Chondrocyte (in vitro differentiated cells): ENCODE measurements around the gene TBC1D23. TPM values are rescaled to one million over a fixed set of nuclear protein-coding genes. Genes with fewer than 3 reads are reported as not detected.
"Not testable (repeated sequence)": the region's sequence is repeated elsewhere in the genome, so short reads cannot be mapped to it uniquely, and the experiment has no call there.

Source experiments
- DNase-seq: peaks from one replicate; pipeline ENCODE4 v3.0.0; 2021; ENCODE audit warnings: mixed read lengths, low spot score
- H3K27ac Mint-ChIP-seq: one replicate; pipeline ENCODE4 v1.8.0; 2021; ENCODE audit warnings: mild to moderate bottlenecking, moderate library complexity, mixed read lengths; ENCODE audit not compliant: unreplicated experiment
- H3K27me3 Mint-ChIP-seq: 2 replicates; pipeline ENCODE4 v1.8.0; 2021; ENCODE audit warnings: low read depth, mixed read lengths
- H3K36me3 Mint-ChIP-seq: 2 replicates; pipeline ENCODE4 v1.8.0; 2021; ENCODE audit warnings: low read depth, mixed read lengths
- H3K4me1 Mint-ChIP-seq: 2 replicates; pipeline ENCODE4 v1.8.0; 2021; ENCODE audit warnings: low read depth, mild to moderate bottlenecking, mixed read lengths
- H3K4me3 Mint-ChIP-seq: one replicate; pipeline ENCODE4 v1.8.0; 2021; ENCODE audit warnings: mild to moderate bottlenecking, moderate library complexity, mixed read lengths; ENCODE audit not compliant: unreplicated experiment
- H3K9me3 Mint-ChIP-seq: 2 replicates; pipeline ENCODE4 v1.8.0; 2021; ENCODE audit warnings: low read depth, mixed read lengths
- total RNA-seq: library from RNA; stranded (reverse); gene quantifications from 3 replicates; pipeline ENCODE4 v1.2.1, GENCODE V29; 2021
- TF ChIP-seq, protein P1 (sequence below): fragments of 200-600 bp; sonication (generic); IDR thresholded peaks from 2 replicates; pipeline ENCODE4 v1.5.0; 2021; ENCODE audit warnings: antibody characterized with exemption, mild to moderate bottlenecking, moderate library complexity

Gene TBC1D23
- total RNA-seq, 1 donor from 2014 or later, result 43.5 TPM

- TF ChIP-seq, protein P1, sequence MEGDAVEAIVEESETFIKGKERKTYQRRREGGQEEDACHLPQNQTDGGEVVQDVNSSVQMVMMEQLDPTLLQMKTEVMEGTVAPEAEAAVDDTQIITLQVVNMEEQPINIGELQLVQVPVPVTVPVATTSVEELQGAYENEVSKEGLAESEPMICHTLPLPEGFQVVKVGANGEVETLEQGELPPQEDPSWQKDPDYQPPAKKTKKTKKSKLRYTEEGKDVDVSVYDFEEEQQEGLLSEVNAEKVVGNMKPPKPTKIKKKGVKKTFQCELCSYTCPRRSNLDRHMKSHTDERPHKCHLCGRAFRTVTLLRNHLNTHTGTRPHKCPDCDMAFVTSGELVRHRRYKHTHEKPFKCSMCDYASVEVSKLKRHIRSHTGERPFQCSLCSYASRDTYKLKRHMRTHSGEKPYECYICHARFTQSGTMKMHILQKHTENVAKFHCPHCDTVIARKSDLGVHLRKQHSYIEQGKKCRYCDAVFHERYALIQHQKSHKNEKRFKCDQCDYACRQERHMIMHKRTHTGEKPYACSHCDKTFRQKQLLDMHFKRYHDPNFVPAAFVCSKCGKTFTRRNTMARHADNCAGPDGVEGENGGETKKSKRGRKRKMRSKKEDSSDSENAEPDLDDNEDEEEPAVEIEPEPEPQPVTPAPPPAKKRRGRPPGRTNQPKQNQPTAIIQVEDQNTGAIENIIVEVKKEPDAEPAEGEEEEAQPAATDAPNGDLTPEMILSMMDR, result peak; percentile 90
- Mint-ChIP-seq H3K4me1 (peaks cover 11% of the 10 kb centered on the region), H3K9me3 (no peaks in the 10 kb centered on the region), H3K36me3 (peaks cover 9% of the 10 kb centered on the region), H3K27ac (peak overlapping the region; percentile 52), H3K4me3 (no peak overlapping the region), H3K27me3 (no peaks in the 10 kb centered on the region)
- DNase-seq, result no peak
These were observed 55.9 kb downstream of the TBC1D23 start for GRCh38 chr3:100316641-100317069.

DNA sequence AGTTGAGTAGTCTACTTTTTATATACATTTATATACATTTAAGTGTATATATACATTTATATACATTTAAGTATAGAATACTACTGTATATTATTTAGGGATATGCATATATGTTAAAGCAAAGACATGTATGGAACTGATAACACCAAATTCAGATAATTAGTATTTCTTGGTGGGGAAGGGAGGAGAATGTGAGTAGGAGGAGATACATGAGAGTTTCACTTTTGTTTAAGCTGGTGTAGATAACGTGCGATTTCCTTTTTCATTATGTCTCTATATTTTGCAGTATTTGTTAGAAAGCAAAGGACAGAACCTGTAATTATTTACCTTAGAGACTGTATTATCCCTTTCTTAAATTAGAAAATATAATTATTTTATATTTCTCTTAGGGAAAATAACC lies 57.1 kb downstream of the TBC1D23 start:
- no peak for DNase-seq
- TF ChIP-seq, protein P1, result no peak
- Mint-ChIP-seq H3K4me3 (no peak overlapping the region), H3K27me3 (no peaks in the 10 kb centered on the region), H3K4me1 (peaks cover 7% of the 10 kb centered on the region), H3K9me3 (no peaks in the 10 kb centered on the region), H3K36me3 (peaks cover 6% of the 10 kb centered on the region), H3K27ac (no peak overlapping the region)

- H3K4me1 Mint-ChIP-seq, result peaks cover 7% of the 10 kb centered on the region
- H3K4me3 Mint-ChIP-seq, result no peak overlapping the region
- no peaks in the 10 kb centered on the region for H3K9me3 Mint-ChIP-seq
- no peak overlapping the region for H3K27ac Mint-ChIP-seq
- no peak for DNase-seq
- H3K36me3 Mint-ChIP-seq, result peaks cover 7% of the 10 kb centered on the region
- TF ChIP-seq, protein P1, result no peak
- no peaks in the 10 kb centered on the region for H3K27me3 Mint-ChIP-seq
These were observed 59.2 kb downstream of the TBC1D23 start for GRCh38 chr3:100319951-100320350.

GRCh38 chr3:100324044-100324443 lies 63.3 kb downstream of the TBC1D23 start:
- Mint-ChIP-seq H3K27ac (no peak overlapping the region), H3K4me3 (no peak overlapping the region), H3K9me3 (peaks cover 7% of the 10 kb centered on the region), H3K36me3 (peaks cover 23% of the 10 kb centered on the region), H3K4me1 (no peaks in the 10 kb centered on the region), H3K27me3 (no peaks in the 10 kb centered on the region)
- DNase-seq, result no peak
- TF ChIP-seq, protein P1, result no peak

GRCh38 chr3:100325827-100326226 lies 65.0 kb downstream of the TBC1D23 start:
- Mint-ChIP-seq H3K9me3 (peaks cover 7% of the 10 kb centered on the region), H3K4me3 (no peak overlapping the region), H3K27me3 (no peaks in the 10 kb centered on the region), H3K36me3 (peaks cover 18% of the 10 kb centered on the region), H3K27ac (no peak overlapping the region), H3K4me1 (no peaks in the 10 kb centered on the region)
- TF ChIP-seq, protein P1, result no peak
- DNase-seq, result no peak

DNA sequence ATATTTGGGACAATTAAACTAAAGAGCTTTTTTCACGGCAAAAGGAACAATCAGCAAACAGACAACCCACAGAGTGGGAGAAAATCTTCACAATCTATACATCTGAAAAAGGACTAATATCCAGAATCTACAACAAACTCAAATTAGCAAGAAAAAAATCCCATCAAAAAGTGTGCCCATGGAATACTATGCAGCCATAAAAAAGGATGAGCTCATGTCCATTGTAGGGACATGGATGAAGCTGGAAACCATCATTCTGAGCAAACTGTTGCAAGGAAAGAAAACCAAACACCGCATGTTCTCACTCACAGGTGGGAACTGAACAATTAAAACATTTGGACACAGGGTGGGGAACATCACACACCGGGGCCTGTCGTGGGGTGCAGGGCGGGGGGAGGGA lies 66.6 kb downstream of the TBC1D23 start:
- not testable (repeated sequence) for H3K4me3 Mint-ChIP-seq, DNase-seq, H3K27me3 Mint-ChIP-seq, H3K27ac Mint-ChIP-seq, H3K9me3 Mint-ChIP-seq, H3K4me1 Mint-ChIP-seq
- peaks cover 18% of the 10 kb centered on the region for H3K36me3 Mint-ChIP-seq
